ENCODE data around the gene ICAM2.

ICAM2 gene

DNA sequence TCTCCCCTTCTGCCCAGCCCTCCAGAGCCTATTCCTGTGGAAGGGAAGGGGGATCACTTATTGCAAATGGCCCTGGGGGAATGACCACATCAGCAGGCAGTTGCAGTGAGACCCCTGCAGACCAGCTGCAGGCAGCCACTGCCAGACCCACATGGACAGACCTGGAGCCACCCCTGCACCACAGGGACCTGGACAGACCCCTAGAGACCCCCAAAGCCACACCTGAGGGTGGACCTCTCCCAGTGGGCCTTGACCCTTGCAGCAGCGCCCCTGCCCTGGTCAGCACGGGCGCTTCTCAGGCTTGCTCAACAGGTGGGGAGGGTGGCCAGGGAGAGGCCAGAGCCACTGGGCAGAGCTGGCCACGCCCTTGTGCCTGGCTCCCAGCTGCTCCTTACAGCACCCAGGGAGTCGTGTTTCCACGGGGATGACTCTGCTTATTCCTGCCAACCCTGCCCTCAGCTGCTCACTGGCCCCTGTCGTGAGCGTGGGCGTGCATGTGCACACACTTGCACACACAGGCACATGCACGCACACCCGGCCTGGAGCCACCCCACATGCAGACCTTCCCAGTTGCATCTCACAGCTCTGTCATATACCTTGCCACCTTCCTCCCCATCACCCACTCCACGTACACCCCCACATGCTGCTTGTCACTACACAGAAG lies 46.4 kb downstream of the ICAM2 start:
- no peak for DNase-seq

DNA sequence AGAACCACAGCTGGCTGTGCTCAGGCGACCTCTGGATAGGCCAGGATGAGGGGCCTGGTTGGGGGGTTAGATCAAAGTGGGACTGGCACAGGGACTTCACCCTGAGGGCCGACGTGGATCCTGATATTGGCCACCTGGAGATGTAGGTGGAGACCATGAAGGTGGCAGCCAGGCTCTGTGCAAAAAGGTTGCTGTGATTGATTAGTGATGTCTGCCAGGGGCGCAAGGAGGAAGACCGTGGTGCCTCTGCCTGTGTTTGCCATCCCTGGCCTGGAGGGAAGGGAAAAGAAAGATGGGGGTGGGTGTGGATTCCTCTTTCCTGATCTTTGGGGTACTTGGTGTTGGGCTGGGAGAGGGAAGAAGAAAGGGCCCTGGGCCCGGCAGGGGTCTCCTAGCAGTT lies 47.2 kb downstream of the ICAM2 start:
- no peak for DNase-seq

DNA sequence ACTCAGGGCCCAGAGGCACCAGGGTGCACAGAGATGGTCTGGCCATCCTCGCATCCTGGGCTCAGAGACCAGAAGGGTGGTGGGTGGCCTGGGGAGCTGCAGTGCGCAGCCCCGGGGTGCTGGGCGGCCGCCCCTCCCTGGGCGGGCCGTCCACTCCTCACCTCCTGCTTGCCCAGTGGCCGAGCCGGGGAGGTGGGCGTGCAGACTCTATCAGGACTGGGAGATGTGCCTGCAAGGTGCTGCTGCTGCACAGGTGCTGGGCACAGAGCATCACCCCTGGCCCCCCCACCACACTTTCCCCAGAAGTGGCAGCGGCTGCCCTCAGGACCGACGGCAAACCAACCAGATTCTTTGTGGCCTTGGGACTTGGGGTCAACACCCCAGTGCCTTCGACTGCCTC lies 47.6 kb downstream of the ICAM2 start, which contains the start of gene SCN4A:
Gene SCN4A, minus strand, starts transcription at position 123 of the 400 bp plus-strand sequence. Its CDS starts 77 bp downstream, at position 46.
- DNase-seq: no peak

DNA sequence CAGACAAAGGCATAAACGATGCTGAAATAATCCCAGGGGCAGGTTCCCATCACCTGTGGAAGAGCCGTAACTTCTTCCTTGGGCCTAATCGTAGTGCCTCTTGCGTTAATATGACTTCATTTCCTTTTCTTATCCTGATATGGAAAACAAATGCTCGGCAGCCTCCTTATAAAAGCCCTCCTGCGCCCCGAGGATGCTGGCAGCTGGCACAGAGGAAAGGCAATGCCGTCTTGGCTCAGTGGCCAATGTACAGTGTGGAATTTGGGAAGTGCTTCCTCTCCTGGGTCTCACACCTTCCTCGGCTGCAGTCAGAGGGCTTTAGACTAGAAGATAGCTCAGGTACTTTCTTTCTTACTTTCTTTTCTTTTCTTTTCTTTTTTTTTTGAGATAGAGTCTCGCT lies 51.2 kb downstream of the ICAM2 start:
- no peak for DNase-seq

DNA sequence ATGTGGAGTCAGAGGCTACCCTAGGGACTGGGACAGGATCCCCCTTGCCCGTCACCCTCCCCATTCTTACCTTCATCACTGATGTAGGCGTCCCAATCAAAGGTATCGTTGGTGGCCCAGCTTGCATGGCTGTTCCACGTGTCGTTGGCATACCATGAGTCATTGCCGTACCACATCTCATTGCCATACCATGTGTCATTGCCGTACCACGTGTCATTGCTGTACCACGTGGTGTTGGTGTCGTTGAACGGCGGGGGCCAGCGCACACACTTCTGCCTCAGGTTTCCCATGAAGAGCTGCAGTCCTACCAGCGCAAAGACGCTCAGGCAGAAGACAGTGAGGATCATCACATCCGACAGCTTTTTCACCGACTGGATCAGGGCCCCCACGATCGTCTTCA lies 52.5 kb downstream of the ICAM2 start:
- DNase-seq: no peak

DNA sequence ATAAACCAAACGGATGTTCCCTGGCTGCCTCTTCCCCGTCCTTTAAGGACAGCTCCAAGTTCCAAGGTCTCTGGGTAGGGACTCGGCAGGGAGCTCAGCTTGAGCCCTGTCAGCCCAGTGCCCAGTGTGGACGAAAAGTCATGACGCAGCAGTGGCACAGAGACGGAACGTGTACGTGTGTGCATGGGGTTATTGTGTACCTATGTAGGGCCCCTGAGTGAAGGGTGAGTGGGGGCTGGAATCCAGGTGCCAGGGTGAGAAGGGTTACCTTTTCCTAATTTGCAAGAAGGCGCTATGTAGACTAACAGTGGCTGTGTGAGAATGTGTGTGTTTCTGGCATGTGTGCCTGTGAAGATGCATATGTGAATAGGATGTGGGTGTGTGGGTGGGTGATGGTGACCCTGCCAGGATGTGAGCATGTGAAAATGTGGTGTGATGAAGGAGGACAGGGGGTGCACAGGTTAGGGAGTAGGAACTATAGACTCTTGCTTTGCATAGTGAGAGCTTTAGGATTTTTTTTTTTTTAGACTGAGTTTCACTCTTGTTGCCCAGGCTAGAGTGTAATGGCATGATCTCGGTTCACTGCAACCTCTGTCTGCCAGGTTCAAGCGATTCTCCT lies 53.7 kb downstream of the ICAM2 start:
- no peak for DNase-seq

DNA sequence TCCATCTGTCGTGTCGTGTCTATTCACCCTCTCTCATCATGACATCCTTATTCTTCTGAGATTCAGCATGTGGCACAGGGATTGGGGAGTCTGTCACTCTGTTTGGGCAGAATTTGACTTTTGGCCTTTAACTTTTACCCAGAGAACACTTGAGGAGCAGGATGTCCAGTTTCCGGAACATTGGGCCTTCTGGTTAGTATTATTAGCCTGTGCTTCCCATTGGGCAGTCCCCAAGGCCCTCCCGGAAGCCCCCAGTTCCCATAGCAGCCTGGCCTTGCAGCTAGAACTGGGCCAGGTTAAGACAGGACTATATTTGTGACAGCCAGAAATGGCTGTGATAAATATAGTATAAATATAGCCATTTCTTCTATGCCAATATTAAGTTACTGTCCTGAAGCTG lies 57.3 kb downstream of the ICAM2 start:
- no peak for DNase-seq

DNA sequence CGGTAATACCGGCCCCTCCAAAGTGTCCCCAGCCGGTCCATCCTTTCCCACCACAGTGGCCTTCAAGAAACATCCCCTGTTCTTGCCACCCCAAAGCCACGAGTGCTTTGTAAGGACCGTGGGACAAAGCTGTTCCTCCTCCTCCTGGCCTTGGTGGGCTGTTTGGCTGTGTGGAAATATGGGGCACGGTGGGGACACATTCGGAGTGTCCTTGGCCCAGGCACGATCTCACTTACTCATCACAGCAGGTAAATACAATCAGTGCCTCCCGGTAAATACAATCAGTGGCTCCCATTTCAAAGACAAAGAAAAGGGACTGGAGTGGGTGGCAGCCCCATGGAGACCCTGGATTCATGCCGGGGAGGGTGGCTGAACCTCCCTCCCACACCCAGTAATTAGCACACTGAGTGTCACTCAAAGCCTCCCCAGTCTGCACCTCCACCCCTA lies 58.1 kb downstream of the ICAM2 start:
- DNase-seq: no peak

DNA sequence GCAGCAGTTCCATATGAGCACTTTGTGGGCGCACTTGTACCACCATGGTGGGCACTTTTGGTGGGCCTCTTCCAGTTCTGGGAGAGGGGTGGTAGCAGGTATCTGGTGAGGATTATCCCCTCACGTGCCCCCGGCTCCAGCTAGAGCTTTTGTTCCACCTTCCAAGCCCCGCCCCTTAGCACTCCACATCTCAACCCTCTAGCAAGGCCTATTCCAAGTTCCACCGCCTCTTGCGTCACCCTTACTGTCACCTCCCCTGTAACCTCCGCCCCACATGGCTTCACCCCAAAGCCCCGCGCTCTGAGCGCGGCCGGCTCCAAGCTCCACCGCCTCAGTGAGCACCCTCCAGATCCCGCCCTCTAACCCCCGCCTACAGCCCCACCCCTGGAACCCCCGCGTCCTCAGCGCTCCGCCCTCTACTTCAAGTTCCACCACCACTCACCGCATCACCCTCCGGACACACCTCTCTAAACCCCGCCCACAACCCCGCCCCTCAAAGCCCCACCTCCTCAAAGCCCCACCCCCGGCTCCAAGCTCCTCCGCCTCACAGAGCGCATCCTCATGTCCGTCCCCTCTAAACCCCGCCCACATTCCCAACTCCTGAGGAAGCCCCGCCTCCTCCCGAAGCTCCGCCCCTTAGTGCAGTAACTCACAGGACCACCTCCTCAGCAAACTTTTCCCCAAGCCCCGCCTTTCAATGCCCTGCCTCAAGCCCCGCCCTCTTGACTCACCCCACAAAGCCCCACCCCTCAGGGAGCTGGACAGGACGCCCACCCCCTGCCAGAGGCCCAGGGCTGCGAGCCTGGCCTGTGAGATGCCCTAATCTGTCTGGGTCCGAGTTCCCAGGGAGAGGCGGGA lies 58.8 kb downstream of the ICAM2 start:
- DNase-seq: peak; percentile 19

DNA sequence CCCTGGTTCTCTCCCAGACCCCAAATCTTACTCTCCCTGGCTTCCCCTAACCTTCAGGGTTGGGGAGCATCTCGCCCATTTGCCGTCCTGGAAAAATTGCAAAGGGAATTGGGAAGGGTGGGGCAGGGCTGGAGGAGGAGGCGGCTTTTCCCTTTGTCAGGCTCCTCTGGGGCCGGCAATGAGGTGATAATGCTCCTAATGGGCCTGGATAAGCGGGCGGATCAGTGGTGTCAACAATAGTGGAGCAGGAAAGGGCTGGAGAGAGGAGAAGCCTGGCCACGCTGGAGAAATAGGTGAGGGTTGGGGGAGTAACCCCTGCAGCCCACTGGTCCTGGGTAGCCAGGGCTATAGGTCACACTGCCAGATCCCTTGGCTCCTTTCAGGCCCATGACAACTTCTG lies 60.0 kb downstream of the ICAM2 start:
- no peak for DNase-seq

DNA sequence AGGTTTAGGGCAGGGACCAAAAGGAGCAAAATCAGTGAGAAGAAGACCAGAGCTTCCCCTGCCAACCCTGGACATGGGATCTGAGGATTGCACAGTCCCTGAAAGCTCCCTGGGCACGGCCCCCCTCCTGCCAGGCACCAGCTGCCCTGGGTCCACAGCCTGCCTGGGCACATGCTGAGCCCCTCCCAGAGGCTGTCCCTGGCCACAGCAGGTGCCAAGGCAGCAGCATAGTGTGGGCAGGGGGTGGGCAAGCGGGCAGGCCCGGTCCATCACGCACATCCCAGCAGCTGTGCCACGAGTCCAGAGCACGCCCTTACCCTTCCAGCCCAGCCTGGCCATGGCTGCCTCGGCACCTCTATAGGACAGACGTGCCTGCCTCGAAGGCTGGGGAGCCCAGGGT lies 60.4 kb downstream of the ICAM2 start:
- no peak for DNase-seq

DNA sequence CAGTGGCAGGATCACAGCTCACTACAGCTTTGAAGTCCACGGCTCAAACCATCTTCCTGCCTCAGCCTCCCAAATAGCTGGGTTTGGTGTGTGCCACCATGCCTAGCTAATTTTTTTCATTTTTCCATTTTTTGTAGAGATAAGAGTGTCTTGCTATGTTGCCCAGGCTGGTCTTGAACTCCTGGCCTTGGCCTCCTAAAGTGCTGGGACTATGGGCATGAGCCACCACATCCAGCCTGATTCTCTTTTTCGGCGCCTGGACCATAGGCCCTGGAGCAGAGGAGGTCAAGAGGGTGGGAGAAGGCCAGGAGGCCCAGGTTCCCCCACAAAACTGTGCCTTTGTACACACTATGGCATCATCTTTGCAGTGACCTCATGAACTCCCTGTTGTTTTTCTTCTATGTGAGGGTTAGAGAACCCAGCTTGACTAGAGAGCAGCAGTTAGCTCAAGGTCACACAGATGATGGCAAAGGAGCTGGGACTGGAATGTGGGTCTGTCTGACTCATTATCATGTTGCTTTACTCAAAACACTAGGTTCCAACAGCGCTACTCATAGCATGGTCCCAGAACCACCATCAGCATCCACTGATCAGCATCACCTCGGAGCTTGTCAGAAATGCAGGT lies 64.0 kb downstream of the ICAM2 start:
- no peak for DNase-seq

DNA sequence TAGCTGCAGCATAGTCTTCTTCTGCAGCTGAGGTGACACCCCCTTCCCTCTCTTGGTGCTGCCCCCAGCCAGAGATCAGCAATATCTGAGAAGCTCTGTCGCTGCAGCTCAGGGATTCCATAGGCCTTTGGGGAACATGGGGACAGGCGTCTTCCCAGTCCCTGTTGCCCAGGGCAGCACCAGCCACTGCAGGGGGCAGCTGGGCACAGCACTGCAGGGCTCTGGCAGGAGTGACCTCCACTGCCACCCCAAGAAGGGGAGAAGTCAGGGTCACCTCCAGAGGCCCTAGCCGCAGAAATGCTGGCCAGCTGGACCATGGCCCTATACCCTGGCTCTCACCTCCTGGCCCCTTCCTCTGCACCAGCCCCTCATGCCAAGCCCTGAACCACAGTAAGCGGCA lies 64.6 kb downstream of the ICAM2 start:
- no peak for DNase-seq

DNA sequence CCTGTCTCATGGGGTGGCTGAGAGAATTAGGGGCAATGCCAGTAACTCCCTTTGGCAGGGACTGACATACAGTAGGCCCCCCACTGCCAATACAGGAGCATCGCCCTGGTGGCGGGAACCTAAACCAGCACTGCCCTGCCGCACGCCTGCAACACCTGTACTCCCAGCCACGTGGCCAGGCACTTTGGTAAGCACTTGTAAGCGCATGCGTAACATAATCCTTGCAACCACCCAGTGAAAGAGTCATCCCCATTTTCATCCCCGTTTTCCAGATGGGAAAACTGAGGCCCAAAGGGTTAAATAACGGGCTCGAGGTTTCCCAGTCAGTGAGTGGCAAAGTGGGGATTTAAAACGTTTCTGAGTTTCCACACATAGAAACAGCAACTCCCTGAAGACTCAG lies 65.2 kb downstream of the ICAM2 start:
- DNase-seq: no peak

DNA sequence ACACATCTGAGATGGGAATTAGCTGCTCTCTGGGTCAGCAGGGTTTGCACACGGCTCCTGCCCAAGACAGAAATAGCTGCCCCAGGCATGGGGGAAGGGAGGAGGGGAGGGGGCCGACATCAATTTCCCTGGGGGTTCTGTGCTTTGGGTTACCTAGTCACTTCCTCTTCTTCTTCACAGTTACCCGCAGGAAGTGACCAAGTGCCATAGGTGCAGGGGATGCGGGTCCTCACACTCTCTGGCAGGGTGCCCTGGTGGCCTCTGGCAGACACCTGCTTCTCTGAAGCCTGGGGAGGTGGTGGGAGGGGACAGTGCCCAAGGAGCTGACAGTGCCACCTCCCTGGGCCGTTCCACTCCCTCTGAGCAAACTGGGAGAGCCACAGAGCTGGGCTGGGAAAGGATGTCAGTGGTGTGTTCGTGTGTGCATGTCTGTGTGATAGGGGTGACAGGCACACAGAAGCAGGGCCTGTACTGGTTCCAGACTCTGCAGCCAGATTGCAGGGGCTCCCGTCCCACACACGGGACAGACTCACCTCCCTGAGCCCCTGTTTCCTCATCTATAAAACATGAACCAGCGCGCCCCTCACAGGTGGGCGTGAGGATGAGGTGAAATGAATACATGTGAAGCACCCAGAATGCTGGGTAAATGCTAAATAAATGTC lies 65.9 kb downstream of the ICAM2 start:
- DNase-seq: peak; percentile 9
